Adipose tissue (tissue), 3 donors: ENCODE data around the gene P2RX6. TPM values are rescaled to one million over a fixed set of nuclear protein-coding genes. Genes with fewer than 3 reads are reported as not detected.

ENCODE experiments used
- H3K27ac ChIP-seq: one replicate; pipeline ENCODE4 v1.5.1; 2013; ENCODE audit warnings: low read depth, low read length
- WGBS, 3 donors: extraction: QIAGEN DNeasy Blood & Tissue Kit; methylation state at CpG; one replicate each; pipeline ENCODE4 v1.1.7; 2013; 5-methylcytosine and 5-hydroxymethylcytosine counted together
- polyA plus RNA-seq, 3 donors: library from polyadenylated mRNA; stranded (reverse); fragments of 200-250 nt; gene quantifications; one replicate each; pipeline ENCODE4 v1.2.3, GENCODE V29; 2013
- donor health status: healthy with polysubstance abuse.
- donor health status: Bipolar disorder and iron deficiency.
- donor health status: healthy.

Gene P2RX6
- polyA plus RNA-seq, 3 donors, result 0.16 to 0.79 (median 0.17) TPM

DNA sequence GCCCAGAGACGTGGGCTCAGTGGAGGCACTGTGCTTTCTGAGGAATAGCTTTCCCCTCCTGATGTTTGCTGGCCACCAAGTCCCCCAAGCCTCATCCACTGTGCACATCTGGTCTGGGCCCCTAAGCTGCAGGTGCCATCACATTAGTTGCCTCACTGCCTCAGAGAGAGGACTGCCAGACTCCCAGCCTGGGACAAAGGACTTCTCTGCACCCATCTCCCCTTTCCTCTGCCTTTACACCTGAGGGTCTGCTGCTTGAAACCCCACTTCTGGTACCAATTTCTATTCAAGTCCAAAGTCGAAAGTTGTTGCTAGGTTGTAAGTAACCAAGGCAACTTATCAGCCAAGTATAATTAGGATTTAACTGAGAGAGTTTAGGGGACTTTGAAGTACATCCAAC lies 36.5 kb upstream of the P2RX6 start:
- 91 to 94% (median 94%) methylated on average over 2 of the region's 2 CpGs for WGBS, 3 donors
- H3K27ac ChIP-seq, result no peak overlapping the region

DNA sequence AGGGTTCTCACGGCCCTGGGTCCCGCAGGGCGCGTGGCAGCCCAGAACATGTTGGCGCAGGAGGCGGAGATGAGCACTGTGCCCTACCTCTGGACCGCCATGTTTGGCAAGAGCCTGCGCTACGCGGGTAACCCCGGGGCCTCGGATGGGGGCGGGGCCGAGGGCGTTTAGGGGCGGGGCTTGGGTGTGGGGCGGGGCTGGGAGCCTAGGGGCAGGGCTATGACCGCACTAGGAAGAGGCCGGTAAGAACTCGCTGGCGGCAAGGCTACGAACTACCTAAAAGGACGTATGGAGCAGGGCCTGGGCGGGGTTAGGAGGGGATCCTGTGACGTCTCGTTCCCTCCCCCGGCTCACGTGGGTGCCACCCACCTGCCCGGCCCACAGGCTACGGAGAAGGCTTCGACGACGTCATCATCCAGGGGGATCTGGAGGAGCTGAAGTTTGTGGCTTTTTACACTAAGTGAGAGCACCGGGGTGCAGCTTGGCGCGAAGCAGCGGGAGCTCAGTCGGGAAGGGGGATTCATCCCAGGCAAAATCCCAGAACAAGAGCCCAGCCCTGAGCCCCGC lies 35.6 kb upstream of the P2RX6 start:
- WGBS, 3 donors, result 13 to 17% (median 13%) methylated on average over 39 of the region's 39 CpGs
- H3K27ac ChIP-seq, result no peak overlapping the region

DNA sequence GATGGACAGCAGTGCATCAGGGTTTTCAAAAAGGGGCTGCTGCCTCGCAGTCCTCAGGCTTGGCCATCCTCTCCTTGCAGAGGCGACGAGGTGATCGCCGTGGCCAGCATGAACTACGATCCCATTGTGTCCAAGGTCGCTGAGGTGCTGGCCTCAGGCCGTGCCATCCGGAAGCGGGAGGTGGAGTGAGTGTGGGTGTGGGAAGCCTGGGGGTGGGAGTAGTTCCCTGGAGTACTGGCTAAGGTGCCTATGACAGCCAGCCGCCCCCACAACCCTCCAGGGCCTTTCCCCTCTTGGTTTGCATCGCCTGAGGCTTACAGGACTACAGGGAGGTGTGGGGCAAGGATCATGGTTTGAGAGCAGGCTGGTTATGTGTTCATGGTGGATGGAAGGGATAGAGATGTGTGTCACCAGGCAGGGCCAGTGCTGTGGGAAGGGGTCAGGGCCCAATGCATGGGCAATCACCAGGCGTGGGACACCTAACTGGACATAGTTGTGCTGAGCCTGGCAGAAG lies 35.0 kb upstream of the P2RX6 start:
- H3K27ac ChIP-seq, result no peak overlapping the region
- 30 to 52% (median 36%) methylated on average over 13 of the region's 13 CpGs for WGBS, 3 donors

GRCh38 chr22:20980523-20980922 lies 34.4 kb upstream of the P2RX6 start:
- H3K27ac ChIP-seq, result no peak overlapping the region
- 76 to 86% (median 84%) methylated on average over 3 to 4 of the region's 4 CpGs for whole genome bisulfite sequencing, 3 donors

DNA sequence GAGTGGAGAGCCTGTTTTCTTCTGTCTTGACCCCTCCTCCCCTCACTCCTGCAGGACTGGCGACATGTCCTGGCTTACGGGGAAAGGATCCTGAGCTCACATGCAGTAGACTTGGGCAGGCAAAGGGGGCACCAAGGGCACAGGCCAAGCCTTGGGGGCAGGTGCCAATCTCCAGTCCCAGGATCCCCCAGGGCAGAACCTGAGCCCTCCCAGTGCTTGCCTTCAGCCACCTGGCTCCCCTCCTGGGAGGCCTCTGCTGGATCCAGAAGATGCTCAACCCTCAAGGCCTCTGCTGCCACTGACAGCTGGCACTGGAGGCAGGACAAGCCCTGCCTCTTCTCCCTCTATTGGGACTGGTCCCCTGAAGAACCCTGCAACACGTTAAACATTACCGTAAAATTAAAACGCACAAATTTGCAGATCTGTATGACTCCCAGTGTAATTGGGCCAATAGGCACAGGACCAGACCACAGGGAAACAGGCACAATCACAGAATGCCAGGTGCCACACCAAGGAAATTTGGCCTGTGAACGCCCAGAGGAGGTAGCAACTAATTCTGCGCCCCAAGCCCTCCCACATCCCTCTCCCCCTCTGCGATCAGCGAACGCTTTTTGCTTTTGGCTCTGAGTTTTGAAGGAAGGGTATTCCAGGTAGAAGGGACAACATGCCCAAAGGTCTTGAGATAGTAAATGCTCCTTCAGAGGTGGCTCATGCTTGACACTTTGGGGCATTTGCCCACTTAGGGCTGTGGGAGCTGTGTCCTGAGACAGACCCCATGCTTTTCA lies 33.8 kb upstream of the P2RX6 start:
- 63 to 66% (median 66%) methylated on average over 10 of the region's 10 CpGs for WGBS, 3 donors
- H3K27ac ChIP-seq, result peak overlapping the region; percentile 67

- H3K27ac ChIP-seq, result peak within 1 kb of the TSS; percentile 67
- WGBS, 3 donors, result 0% methylated on average over 79 to 87 of the region's 87 CpGs
These were observed 33.0 kb upstream of the P2RX6 start, which contains the start of gene LZTR1 for GRCh38 chr22:20981787-20982562. Gene LZTR1, plus strand, starts transcription at chr22:20982297. Its CDS starts 75 bp downstream, at chr22:20982372.

DNA sequence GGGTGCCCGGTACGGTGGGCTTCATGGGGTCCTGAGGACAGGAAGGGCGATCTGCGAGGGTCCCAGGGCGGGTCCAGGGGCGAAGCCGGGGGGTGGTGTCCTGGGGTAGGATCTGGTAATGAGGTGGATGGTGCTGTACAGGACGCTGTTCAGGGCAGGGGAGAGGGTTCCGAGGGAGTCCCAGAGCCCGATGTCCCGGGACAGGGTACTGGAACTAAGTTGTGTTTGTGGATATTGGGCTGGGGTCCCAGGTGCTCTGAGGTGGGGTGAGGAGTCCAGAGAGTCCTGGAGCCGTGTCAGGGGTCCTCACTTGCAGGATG lies 32.4 kb upstream of the P2RX6 start:
- H3K27ac ChIP-seq, result no peak overlapping the region
- 0 to 1% (median 1%) methylated on average over 12 of the region's 12 CpGs for WGBS, 3 donors

DNA sequence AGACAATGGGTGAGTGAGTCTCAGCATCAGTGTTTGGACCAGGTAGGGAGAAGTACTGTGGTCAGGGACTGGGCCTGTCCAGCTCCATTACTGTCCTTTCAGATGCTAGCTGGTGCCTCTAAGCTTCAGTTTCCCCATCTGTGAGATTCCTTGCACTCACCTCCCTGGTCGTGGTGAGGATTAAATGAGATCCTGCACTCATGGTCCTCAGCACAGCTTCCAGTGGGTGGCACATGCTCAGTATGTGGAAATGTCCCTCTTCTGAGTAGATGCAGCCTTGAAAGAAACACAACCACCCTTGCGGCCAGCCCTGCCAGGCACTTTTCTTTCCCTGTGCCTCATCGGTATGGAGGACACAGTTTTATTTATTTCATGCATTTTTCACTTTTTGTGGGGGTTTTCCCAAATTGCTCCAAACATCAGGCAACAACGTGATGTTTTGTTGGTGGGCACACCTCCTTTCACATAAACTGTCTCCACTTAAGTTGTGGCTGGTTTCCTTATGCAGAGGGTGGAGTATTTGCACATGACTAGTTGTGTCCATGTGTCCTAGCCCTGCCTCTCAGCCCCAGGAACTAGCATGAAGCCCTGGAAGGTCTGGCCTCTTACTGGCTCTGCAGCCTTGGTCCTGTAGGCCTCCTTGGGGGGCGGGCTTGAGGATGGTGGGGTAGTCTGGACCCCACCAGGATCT lies 31.7 kb upstream of the P2RX6 start:
- H3K27ac ChIP-seq, result no peak overlapping the region
- 67 to 77% (median 76%) methylated on average over 5 of the region's 5 CpGs for WGBS, 3 donors

- no peak overlapping the region for H3K27ac ChIP-seq
- 90 to 97% (median 95%) methylated on average over 7 of the region's 7 CpGs for WGBS, 3 donors
These were observed 29.2 kb upstream of the P2RX6 start for GRCh38 chr22:20985720-20986119.

DNA sequence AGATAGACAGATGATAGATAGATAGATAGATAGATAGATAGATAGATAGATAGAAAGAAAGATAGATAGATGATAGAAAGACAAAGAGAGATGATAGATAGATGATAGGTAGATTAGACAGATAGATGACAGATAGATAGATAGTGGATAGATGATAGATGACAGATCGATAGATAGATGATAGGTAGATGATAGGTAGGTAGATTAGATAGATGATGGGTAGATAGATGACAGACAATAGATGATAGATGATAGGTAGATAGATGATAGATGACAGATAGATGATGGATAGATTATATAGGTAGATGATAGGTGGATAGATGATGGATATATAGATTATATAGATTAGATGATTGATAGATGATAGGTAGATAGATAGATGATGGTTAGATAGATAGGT lies 28.6 kb upstream of the P2RX6 start:
- WGBS, 3 donors, result 74 to 98% (median 98%) methylated on average over 1 of the region's 1 CpG
- no peak overlapping the region for H3K27ac ChIP-seq

DNA sequence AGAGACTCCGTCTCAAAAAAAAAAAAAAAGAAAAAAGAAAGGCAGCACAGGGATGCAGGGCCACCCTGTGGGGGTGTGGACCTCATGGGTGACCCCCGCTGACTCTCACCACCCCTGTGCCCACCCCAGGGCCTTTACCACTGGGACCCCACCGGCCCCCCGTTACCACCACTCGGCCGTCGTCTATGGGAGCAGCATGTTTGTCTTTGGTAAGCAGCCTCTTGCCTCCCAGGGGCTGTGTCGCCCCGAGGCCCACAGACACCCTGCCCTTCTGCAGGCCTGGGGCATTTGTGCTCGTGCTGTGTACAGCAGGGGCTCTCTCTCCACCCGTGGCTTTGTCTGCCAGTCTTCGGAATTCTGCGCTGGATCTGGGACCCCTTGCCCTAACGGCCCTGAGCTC lies 27.6 kb upstream of the P2RX6 start:
- WGBS, 3 donors, result 89 to 93% (median 93%) methylated on average over 14 of the region's 14 CpGs

DNA sequence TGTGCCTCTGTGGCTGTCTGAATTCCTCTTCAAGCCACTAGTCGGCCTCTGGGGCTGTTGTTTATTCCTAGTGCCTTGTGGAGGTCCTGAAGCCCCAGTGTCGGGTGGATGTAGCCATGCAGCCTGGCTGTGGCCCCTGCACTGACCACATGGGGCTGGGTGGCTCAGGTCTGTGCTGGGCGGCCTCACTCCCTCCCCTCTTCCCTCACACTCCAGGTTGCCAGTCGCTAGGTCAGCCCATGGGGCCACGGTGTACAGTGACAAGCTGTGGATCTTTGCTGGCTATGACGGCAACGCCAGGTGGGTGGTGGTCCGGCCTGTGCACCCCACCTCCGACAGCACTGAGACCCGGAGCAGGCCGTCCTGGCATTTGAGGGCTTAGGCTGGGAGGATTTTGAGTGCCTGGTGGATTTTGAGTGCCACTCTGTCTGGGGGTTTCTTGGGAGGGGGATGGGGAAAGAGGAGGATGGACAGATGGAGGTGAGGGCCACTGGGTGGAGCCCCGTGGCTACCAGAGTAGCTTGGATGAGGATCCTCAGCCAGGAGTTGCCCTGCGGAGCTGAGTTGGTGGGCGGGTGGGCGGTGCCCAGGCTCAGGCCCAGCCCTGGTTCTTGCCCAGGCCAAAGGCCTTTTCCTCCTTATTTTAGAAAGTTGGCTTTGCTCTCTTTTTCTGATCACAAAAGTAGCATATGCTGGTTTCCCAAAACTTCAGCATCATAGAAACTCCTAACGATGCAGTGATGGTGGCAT lies 26.2 kb upstream of the P2RX6 start:
- 92 to 96% (median 93%) methylated on average over 16 of the region's 16 CpGs for WGBS, 3 donors

More for the DNA sequence above, 27.6 kb upstream of the P2RX6 start:
- H3K27ac ChIP-seq, result no peak overlapping the region

GRCh38 chr22:20989323-20990138 lies 25.4 kb upstream of the P2RX6 start:
- WGBS, 3 donors, result 51 to 82% (median 61%) methylated on average over 14 to 17 of the region's 17 CpGs
- no peak overlapping the region for H3K27ac ChIP-seq

More for the DNA sequence above, 26.2 kb upstream of the P2RX6 start:
- no peak overlapping the region for H3K27ac ChIP-seq

DNA sequence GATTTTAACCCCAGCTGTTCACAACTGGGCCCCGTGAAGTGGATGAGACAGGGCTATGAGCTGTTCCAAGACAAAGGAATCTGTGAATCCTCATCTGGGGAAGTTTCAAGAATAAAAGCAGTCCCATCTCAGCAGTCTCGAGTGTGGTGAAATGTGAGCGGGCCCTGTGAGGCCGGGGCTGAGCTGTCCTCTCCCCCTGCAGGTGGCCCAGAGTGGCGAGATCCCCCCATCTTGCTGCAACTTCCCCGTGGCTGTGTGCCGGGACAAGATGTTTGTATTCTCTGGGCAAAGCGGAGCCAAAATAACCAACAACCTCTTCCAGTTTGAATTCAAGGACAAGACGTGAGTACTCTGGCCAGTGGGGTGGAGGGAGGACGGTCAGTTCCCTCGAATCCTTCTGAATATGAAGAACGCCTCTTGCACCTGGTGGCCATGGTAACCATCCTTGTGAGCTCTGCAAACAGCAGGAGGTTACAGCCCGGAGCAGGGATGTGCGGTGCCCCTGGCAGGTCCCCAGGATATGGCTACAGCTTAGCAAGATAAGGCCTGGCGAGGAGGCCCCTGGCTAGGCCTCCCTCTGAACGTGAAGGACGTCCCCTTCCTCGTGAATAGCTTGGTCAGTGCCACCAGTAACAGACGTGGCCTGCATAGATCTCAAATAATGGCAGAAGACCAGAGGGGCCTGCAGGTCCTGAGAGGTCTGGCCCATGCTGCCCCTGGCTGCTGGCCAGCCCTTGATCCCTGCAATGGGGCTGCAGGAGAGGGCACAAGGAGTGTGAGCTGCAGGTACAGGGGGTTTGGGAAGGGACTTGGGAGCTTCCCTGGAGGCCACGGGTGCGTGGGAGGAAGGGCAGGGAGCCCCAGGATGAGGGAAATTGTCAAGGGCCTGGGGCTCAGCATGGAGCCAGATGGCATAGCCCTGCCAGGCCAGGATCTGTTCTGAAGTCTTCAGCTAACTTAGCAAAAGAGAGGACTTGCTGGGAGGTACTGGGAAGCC lies 24.5 kb upstream of the P2RX6 start:
- no peak overlapping the region for H3K27ac ChIP-seq
- WGBS, 3 donors, result 67 to 86% (median 83%) methylated on average over 21 of the region's 21 CpGs

DNA sequence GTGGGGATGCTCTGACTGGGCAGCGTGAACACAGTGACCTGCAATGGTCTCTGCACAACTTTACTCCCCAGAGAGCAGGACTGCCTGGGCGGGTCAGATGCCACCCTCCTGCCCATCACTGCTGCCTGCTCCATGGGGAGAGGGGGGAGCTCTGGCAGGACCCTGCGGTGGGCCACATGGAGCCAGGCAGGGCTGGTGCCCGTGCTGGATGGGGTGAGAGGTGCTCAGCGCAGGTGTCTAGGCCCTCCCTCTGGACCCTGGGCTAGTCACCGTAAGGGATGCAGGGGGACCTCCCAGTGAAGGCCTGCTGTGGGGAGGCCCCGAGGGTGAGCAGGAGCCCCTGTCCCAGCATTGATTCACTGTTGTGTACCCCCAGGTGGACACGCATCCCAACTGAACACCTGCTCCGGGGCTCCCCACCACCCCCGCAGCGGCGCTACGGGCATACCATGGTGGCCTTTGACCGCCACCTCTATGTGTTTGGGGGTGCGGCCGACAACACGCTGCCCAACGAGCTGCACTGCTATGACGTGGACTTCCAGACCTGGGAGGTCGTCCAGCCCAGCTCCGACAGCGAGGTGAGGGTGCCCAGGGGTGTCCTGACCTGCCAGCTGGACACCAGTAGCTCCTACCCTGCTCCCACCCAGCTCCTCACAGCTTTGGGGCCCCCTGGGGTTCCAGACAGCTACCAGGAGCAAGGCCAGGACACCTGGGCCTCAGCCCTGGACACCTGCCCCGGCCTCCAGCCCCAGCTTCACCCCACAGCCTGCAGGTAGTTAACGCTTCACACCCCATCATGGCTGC lies 23.5 kb upstream of the P2RX6 start:
- 93 to 97% (median 94%) methylated on average over 23 to 24 of the region's 24 CpGs for WGBS, 3 donors
- H3K27ac ChIP-seq, result no peak overlapping the region
